ENCODE measurements around the gene PPBP.

PPBP gene

DNA sequence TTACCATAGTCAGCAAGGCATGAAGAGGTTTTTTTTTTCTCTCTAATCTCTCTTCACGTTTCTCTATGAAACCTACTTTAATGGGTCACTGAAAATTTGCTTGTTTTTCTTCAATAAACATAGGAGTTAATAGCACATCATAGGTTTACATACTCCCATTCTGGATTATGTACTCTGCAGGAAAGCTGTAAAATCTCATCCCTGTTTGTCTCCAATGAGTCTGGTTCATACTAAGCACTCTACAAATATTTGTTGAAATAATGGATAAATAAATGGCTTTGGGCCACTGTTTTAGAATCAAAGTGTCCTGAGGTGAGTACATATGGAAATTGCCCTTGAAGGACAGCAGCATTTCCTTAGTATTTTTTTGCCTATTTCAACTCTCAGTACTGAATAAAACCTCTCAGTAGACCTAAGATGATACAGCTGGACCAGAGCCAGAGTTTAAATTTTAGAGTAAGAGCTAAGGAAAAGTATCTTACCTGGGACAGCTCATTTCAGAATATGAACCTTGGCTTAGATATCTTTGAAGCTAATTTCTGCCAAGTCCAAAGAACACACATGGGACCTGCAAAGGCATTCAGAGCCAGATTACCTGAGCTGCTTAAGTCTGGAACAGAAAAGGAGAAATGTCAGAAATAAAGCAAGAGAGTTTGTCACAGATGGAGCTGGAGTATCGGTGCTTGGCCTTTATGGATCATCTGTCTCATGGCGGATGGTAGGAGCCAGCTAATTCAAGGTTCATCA is 40.6 kb downstream of the PPBP start:
- in situ Hi-C loops (cut with HindIII; ENCODE audit: low sequenced_read_pairs): no loop called here
- TF ChIP-seq CTCF (IDR thresholded peaks at IDR 0.05; ENCODE audit: low read depth, low read length): no peak
- no peak overlapping the region for H3K4me3 ChIP-seq (ENCODE audit: low read depth, low read length)
- DNase-seq (ENCODE audit: low read depth, low spot score): no peak

DNA sequence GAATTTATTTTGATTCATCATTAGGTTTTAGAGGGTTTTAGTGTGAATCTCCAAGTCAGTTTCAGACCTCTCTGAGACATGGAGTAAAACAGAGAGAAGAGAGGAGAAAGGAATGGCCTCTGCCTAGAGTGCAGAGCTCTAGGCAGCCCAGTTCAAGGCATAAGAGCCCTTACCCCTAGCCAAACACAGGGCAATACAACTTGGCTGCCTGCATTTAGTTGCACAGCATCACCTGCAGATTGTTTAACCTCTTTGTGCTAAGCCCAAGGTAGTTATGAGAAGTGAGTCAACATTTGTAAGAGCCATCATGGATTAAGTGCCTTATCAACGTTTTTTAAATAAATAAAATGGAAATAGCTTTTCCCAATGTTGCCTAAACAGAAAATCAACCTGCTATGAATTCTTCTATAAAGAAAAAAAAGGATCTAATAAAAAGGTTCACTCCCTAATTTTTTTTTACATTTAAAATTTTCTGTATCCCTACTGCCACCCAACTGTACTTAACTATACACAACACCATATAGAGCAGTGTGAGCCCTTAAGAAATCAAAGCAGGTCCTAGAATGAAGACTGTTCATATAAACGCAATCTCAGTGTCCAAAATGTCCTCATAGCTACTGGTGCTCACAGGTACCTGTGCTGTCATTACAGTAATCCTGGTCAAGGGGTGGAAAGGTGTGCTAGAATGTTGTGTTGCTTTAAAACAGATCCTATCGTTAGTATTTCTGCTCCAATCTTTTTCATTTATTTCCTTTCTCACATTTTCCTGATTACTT is 42.1 kb downstream of the PPBP start:
- no peak for TF ChIP-seq CTCF (IDR thresholded peaks at IDR 0.05; ENCODE audit: low read depth, low read length)
- no peak for DNase-seq (ENCODE audit: low read depth, low spot score)
- no peak overlapping the region for H3K4me3 ChIP-seq (ENCODE audit: low read depth, low read length)
- in situ Hi-C loops (cut with HindIII; ENCODE audit: low sequenced_read_pairs): no loop called here

DNA sequence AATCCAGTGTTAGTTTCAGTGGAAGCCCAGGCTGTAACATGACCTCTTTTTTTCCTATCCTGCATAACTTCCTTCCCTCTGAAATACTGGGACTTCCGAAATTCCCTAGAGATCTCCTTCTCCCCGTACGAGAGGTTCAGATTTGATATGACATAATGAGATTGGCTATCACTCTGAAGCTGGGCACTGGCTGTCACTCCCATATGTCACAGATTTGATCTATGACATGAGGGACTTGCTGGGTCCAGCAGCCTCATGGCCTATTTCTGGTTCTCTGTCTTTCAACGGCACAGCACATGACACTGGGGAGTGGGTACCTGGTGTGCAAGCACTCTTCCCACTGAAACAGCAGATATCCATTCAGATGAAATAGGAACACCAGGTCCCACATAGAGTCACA is 42.9 kb downstream of the PPBP start:
- H3K4me3 ChIP-seq (ENCODE audit: low read depth, low read length): no peak overlapping the region
- TF ChIP-seq CTCF (IDR thresholded peaks at IDR 0.05; ENCODE audit: low read depth, low read length): no peak
- in situ Hi-C loops (cut with HindIII; ENCODE audit: low sequenced_read_pairs): no loop called here
- no peak for DNase-seq (ENCODE audit: low read depth, low spot score)

- peak overlapping the region; percentile 50 for H3K4me3 ChIP-seq (ENCODE audit: low read depth, low read length)
- TF ChIP-seq CTCF (IDR thresholded peaks at IDR 0.05; ENCODE audit: low read depth, low read length): peak; percentile 20
- DNase-seq (ENCODE audit: low read depth, low spot score): peak; percentile 16
- in situ Hi-C loops (cut with HindIII; ENCODE audit: low sequenced_read_pairs): no loop called here
Observed at GRCh38 chr4:73944061-73944875, 43.7 kb downstream of the PPBP start.

- in situ Hi-C loops (cut with HindIII; ENCODE audit: low sequenced_read_pairs): no loop called here
- TF ChIP-seq CTCF (IDR thresholded peaks at IDR 0.05; ENCODE audit: low read depth, low read length): no peak
- no peak for DNase-seq (ENCODE audit: low read depth, low spot score)
- peak overlapping the region; percentile 50 for H3K4me3 ChIP-seq (ENCODE audit: low read depth, low read length)
Observed at GRCh38 chr4:73943555-73943954, 44.4 kb downstream of the PPBP start.

- no peak for TF ChIP-seq CTCF (IDR thresholded peaks at IDR 0.05; ENCODE audit: low read depth, low read length)
- no peak overlapping the region for H3K4me3 ChIP-seq (ENCODE audit: low read depth, low read length)
- in situ Hi-C loops (cut with HindIII; ENCODE audit: low sequenced_read_pairs): no loop called here
- no peak for DNase-seq (ENCODE audit: low read depth, low spot score)
Observed at GRCh38 chr4:73936969-73937368, 51.0 kb downstream of the PPBP start.
